Mucosa of rectum (tissue), 2 donors: ENCODE data around the gene SMURF1.
A peak's percentile ranks its signal among the peaks of the same experiment; 100 is the strongest.

Experiments used
- H3K27ac ChIP-seq, 2 donors: one replicate each; pipeline ENCODE4 v1.7.0; 2013; ENCODE audit warnings: inconsistent platforms in 2 of 2, low read depth in 2 of 2, low read length in 2 of 2
- H3K27me3 ChIP-seq, 2 donors: one replicate each; pipeline ENCODE4 v1.7.0; 2013; ENCODE audit warnings: low read length in 2 of 2; ENCODE audit not compliant: control insufficient read depth in 2 of 2, insufficient read depth in 2 of 2
- H3K36me3 ChIP-seq, 2 donors: one replicate each; pipeline ENCODE4 v1.7.0; 2013; ENCODE audit warnings: low read length in 2 of 2; ENCODE audit not compliant: control insufficient read depth in 2 of 2, insufficient read depth in 2 of 2
- H3K4me1 ChIP-seq, 2 donors: one replicate each; pipeline ENCODE4 v1.7.0; 2013; ENCODE audit warnings: low read length in 2 of 2, mild to moderate bottlenecking in 1 of 2; ENCODE audit not compliant: control insufficient read depth in 2 of 2, insufficient read depth in 2 of 2
- H3K4me3 ChIP-seq, 2 donors: one replicate each; pipeline ENCODE4 v1.7.0; 2013; ENCODE audit warnings: low read length in 2 of 2
- H3K9ac ChIP-seq, 2 donors: one replicate each; pipeline ENCODE4 v1.7.0; 2013; ENCODE audit warnings: low read length in 2 of 2, low read depth in 1 of 2, mild to moderate bottlenecking in 1 of 2
- H3K9me3 ChIP-seq, 2 donors: one replicate each; pipeline ENCODE4 v1.7.0; 2013; ENCODE audit warnings: low read length in 2 of 2; ENCODE audit not compliant: control insufficient read depth in 2 of 2
- donor health status: healthy.
- donor health status: Normal muscosa, but diverticular disease.

Gene SMURF1

DNA sequence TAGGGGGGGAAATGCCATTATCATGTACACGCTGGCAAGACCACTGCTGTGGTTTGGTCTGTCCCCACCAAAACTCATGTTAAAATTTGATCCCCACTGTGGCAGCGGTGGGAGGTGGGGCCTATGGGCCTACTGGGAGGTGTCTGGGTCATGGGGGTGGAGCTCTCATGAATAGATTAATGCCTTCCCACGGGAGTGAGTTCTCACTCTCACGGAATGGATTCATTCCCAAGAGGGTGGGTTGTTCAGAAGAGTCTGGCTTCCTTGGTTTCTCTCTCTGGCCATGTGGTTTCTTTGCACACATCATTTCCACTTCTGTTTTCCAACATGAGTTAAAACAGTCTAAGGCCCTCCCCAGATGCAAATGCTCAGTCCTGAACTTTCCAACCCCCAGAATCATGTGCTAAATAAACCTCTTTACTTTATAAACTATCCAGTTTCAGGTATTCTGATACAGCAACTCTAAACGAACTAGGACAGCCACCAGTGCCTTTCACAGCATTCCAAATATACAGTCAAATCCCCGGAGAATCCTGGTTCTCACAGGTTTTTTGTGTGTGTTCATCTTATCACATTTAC lies 44.3 kb downstream of the SMURF1 start:
- H3K4me3 ChIP-seq, result no peak overlapping the region
- no peaks in the 10 kb centered on the region for H3K36me3 ChIP-seq
- peak overlapping the region; percentile 5 to 30 for H3K27ac ChIP-seq
- no peaks in the 10 kb centered on the region for H3K27me3 ChIP-seq
- H3K4me1 ChIP-seq, result peaks cover 5 to 14% of the 10 kb centered on the region in 2 donors
- H3K9ac ChIP-seq, result no peak overlapping the region
- H3K9me3 ChIP-seq, result no peaks in the 10 kb centered on the region

DNA sequence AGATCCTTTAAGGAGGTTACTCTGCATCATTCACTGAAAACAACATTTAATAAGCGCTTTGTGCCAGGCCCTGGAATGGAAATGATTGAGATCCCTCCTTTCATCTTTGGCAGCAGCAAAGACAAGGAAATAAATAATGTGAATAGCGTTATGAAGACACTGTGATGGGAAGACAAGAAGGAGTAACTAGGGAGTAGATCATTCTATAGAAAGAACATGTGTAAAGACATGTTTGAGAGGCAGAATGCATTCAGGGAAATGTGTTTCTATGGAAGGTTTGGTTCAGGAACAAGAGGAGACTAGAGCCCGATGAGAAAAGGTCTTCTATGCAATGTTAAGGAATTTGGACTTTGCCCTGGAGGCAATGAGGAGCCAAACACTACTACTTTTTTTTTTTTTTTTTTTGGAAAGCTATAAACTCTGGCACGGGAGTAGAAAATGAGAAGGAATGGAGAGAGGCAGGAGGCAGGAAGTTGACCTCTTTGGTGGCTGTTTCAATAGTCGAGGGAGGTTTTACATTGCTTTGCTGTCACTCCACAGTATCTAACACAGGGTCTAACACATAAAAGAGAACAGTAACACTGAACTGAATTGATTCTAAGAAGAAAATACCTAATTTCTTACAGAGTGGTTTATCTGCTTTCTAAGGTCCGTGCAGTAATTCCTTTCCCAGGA lies 44.9 kb downstream of the SMURF1 start:
- Histone ChIP-seq H3K9ac (no peak overlapping the region), H3K4me1 (peaks cover 5 to 14% of the 10 kb centered on the region in 2 donors), H3K27ac (peak overlapping the region; percentile 5 to 30), H3K9me3 (no peaks in the 10 kb centered on the region), H3K36me3 (no peaks in the 10 kb centered on the region), H3K27me3 (no peaks in the 10 kb centered on the region), H3K4me3 (no peak overlapping the region)

DNA sequence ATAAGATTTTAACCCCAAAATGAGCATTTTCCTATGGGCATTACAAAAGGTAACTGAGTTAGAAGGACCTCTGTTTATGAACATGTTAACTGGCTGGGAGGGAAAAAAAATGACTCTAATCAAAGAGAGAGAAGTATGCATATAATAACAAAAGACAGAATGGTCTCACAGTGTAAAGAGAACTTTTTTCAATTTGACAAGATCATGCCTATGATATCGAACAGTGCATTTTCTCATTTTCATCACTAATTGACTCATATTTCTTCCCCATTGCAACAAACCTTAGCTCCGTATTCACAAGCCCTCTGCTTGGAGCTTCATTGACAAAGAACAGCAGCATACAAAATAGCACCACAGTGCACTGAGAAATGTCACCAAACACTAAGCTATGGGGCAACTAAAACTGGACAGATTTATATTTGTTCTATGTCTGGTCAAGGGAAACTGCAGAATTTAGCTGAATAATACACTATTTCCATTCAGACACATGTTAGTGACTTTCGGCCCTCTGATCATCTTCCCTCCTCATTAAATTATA lies 45.6 kb downstream of the SMURF1 start:
- Histone ChIP-seq H3K9ac (no peak overlapping the region), H3K27ac (peak overlapping the region in 1 of 2 donors; percentile 30), H3K36me3 (no peaks in the 10 kb centered on the region)

DNA sequence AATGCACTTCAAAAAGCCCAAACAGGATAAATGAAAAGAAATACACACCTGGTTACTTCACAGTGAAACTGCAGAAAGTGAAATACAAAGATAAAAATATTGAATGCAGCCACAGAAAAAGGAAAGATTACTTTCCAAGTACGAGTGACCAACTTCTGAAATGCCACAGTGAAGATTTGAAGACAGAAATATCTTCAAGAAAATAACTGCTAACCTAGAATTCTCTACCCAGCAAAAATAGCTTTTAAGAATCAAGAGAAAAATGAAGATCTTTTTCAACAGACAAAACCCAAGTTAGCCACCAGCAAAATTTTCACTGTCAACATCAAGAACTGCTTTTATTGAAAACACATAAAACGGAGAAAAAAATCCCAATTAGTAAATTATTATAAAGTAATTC lies 46.2 kb downstream of the SMURF1 start:
- Histone ChIP-seq H3K4me3 (no peak overlapping the region), H3K36me3 (no peaks in the 10 kb centered on the region), H3K27ac (no peak overlapping the region), H3K9me3 (no peaks in the 10 kb centered on the region), H3K4me1 (peaks cover 5 to 10% of the 10 kb centered on the region in 2 donors), H3K27me3 (no peaks in the 10 kb centered on the region), H3K9ac (no peak overlapping the region)

More for the DNA sequence above, 45.6 kb downstream of the SMURF1 start:
- Histone ChIP-seq H3K27me3 (no peaks in the 10 kb centered on the region), H3K4me3 (no peak overlapping the region), H3K9me3 (no peaks in the 10 kb centered on the region), H3K4me1 (peaks cover 5 to 14% of the 10 kb centered on the region in 2 donors)

DNA sequence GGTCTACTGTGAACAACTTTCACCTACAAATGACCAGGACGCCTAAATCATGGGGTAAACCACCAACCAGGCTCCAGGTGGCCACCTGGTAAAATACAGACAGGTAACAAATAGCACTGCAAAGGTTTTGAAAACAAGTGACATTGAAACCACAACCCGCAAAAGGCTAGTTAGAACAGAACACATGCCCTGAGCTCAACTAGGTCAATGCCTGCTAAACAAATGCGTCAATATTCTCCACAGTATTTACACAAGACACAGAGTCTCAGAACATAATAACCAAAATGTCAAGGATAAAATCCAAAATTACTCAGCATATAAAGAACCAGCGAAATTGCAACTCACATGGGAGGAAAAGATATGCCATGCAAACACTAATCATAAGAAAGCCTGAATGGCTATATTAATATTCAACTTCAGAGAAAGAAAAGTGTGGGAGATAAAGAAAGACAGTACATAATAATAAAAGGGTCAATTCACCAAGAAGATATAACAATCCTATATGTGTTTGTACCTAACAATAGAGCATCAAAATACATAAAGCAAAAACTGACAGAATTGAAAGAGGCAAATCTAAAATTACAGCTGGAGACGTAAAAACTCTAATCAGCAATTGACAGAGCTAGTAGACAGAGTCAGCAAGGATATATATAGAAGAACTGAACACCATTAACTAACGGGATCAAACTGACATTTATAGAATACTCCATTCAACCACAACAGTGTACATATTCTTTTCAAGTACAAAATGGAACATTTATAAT lies 47.6 kb downstream of the SMURF1 start:
- H3K9me3 ChIP-seq, result no peaks in the 10 kb centered on the region
- no peak overlapping the region for H3K9ac ChIP-seq
- peak overlapping the region; percentile 27 to 66 for H3K27ac ChIP-seq
- H3K36me3 ChIP-seq, result no peaks in the 10 kb centered on the region
- no peaks in the 10 kb centered on the region for H3K27me3 ChIP-seq
- H3K4me3 ChIP-seq, result no peak overlapping the region
- H3K4me1 ChIP-seq, result peaks cover 5 to 9% of the 10 kb centered on the region in 2 donors

DNA sequence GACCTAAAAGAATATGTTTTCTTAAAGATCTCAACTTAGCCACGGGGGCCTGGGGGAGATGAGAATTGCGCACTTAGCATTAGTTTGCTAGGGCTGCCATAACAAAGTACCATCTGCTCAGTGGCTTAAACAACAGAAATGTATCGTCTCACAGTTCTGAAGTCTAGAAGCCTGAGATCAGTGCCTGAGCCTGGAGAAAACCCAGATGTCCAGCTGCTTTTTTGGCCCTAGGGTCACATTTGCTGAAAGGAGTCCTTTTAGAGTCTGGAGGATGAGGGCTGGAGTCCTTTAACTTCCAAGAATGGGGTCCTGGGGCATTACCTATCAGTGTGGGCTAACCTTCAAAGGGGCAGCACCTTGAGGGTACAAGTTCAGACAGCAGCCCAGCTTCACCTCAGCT lies 48.2 kb downstream of the SMURF1 start:
- H3K36me3 ChIP-seq, result no peaks in the 10 kb centered on the region
- no peak overlapping the region for H3K4me3 ChIP-seq
- peaks cover 5 to 9% of the 10 kb centered on the region in 2 donors for H3K4me1 ChIP-seq
- no peaks in the 10 kb centered on the region for H3K9me3 ChIP-seq
- H3K27ac ChIP-seq, result peak overlapping the region; percentile 27 to 66
- H3K27me3 ChIP-seq, result no peaks in the 10 kb centered on the region
- no peak overlapping the region for H3K9ac ChIP-seq

DNA sequence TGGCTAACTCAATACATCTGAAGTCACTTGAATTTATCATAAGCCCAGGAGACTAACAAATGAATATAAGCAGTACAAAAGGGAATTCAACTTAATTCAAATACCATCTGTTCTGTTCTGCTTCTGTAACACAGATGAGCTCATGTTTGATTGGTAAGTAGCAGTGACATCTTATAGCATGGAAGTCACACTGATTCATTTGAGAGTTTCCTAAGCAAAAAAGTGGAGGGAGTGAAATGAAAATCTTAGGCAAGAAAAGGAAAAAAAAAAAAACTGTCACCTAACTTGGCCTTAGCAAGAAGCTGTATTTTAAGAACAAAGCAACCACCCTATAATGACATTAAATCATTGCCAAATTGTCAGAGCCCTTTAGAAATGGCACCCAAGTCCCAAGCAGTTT lies 49.5 kb downstream of the SMURF1 start:
- no peaks in the 10 kb centered on the region for H3K9me3 ChIP-seq
- no peak overlapping the region for H3K4me3 ChIP-seq
- H3K9ac ChIP-seq, result no peak overlapping the region
- H3K4me1 ChIP-seq, result peaks cover 2 to 6% of the 10 kb centered on the region in 2 donors
- no peaks in the 10 kb centered on the region for H3K36me3 ChIP-seq
- H3K27ac ChIP-seq, result no peak overlapping the region
- H3K27me3 ChIP-seq, result no peaks in the 10 kb centered on the region

DNA sequence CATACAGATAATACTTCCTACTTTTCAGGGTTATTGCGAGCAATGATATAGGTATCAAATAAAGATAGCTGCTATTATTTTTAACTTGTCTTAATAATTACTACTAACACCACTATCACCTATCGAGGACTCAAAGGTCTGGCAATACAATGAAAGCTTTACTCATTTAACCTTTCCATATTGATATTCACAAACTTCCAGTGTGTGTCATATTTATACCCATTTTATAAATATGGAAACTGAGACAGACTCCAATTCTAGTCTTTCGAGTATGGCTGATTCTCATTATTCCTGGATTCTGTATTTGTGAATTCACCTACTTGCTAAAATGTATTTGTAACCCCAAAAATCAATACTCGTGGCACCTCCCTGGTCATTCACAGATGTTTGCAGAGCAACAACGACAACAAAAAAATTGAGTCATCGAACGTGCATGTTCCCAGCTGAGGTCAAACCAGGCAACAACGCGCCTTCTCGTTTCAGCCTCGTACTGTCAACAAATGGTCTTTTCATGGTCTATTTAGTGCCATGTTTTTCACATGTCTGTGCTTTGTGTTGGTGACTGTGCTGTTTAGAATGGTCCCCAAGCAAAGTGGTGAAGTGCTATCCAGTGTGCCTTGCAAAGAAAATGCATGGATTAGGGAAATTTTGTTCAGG lies 51.7 kb downstream of the SMURF1 start:
- H3K4me3 ChIP-seq, result no peak overlapping the region
- no peak overlapping the region for H3K27ac ChIP-seq
- H3K27me3 ChIP-seq, result no peaks in the 10 kb centered on the region
- no peaks in the 10 kb centered on the region for H3K36me3 ChIP-seq
- H3K9ac ChIP-seq, result no peak overlapping the region
- no peaks in the 10 kb centered on the region for H3K9me3 ChIP-seq
- no peaks in the 10 kb centered on the region for H3K4me1 ChIP-seq

DNA sequence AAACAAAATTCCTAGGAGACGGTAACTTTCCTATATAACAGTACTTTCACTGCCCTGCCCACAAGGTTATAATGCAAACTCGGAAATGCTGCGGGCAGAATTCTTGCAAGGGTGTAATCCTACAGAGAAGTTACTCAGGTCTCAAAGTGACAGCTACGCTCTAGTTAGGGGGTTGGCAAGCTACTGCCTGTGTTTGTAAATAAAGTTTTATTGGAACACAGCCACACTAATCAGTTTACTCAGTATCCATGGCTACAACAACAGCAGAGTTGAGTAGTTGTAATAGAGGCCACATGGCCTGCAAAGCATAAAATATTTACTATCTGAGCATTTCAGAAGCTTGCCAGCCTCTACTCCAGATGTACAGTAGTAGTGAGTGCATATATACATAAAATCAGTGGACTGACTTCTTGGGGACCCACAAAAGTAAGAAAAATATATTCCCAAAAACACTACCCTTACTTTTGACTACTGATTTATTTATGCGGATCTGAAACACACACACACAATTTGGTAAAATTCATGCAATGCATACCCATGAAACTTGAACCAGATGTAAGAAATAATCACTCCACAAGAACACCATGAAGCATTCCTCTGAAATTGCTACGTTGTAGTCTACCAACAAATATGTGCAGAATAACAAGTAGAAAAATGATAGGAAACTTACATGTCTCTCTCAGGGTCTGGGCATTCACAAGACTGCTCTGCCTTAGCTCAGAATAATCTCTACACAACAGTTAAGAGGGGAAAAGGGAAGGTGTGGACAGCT lies 53.0 kb downstream of the SMURF1 start:
- Histone ChIP-seq H3K27me3 (no peaks in the 10 kb centered on the region), H3K4me3 (no peak overlapping the region), H3K27ac (no peak overlapping the region), H3K4me1 (no peaks in the 10 kb centered on the region), H3K9me3 (no peaks in the 10 kb centered on the region), H3K9ac (no peak overlapping the region), H3K36me3 (no peaks in the 10 kb centered on the region)
